DOHH2 (cell line): Measurements from ENCODE around the gene INO80E.

ENCODE experiments used
- H3F3A ChIP-seq: fragments of 200-600 bp; sonication (generic), shearing (Covaris generic); 2 replicates; pipeline ENCODE4 v1.6.0; 2016; ENCODE audit warnings: antibody characterized with exemption, mild to moderate bottlenecking; ENCODE audit not compliant: control insufficient read depth, insufficient read depth
- H3K27ac ChIP-seq: fragments of 200-600 bp; sonication (generic); 2 replicates; pipeline ENCODE4 v1.5.1; 2014; ENCODE audit warnings: low read depth, mild to moderate bottlenecking, low read length, moderate library complexity
- H3K27me3 ChIP-seq: fragments of 200-600 bp; sonication (generic); 2 replicates; pipeline ENCODE4 v1.6.1; 2014; ENCODE audit warnings: mild to moderate bottlenecking, low read length, mixed read lengths; ENCODE audit not compliant: control insufficient read depth
- H3K36me3 ChIP-seq: fragments of 200-600 bp; sonication (generic); 2 replicates; pipeline ENCODE4 v1.6.1; 2014; ENCODE audit warnings: mild to moderate bottlenecking, low read length, moderate library complexity, mixed read lengths; ENCODE audit not compliant: control insufficient read depth
- H3K4me1 ChIP-seq: fragments of 200-600 bp; sonication (generic); 2 replicates; pipeline ENCODE4 v1.6.1; 2014; ENCODE audit warnings: mild to moderate bottlenecking, low read length, mixed read lengths; ENCODE audit not compliant: control insufficient read depth
- H3K4me2 ChIP-seq: fragments of 200-600 bp; sonication (generic); 2 replicates; pipeline ENCODE4 v1.6.0; 2014; ENCODE audit warnings: mild to moderate bottlenecking, low read length, moderate library complexity
- H3K4me3 ChIP-seq: fragments of 200-600 bp; sonication (generic); 2 replicates; pipeline ENCODE4 v1.5.1; 2014; ENCODE audit warnings: mild to moderate bottlenecking, low read length, mixed read lengths
- H3K79me2 ChIP-seq: fragments of 200-600 bp; sonication (generic); 2 replicates; pipeline ENCODE4 v1.6.1; 2014; ENCODE audit warnings: mild to moderate bottlenecking, low read length, mixed read lengths; ENCODE audit not compliant: control insufficient read depth
- H3K9me2 ChIP-seq: fragments of 200-600 bp; sonication (generic); replicated peaks from 2 replicates; pipeline ENCODE4 v1.6.1; 2014; ENCODE audit warnings: mild to moderate bottlenecking, low read length, mixed read lengths; ENCODE audit not compliant: control insufficient read depth
- H3K9me3 ChIP-seq: fragments of 200-600 bp; sonication (generic); 2 replicates; pipeline ENCODE4 v1.6.1; 2014; ENCODE audit warnings: antibody characterized with exemption, low read length, mixed read lengths; ENCODE audit not compliant: control insufficient read depth, insufficient read depth
- H4K20me1 ChIP-seq: fragments of 200-600 bp; sonication (generic); 2 replicates; pipeline ENCODE4 v1.6.0; 2014; ENCODE audit warnings: low read depth, mild to moderate bottlenecking, antibody characterized with exemption, low read length, moderate library complexity; ENCODE audit not compliant: control insufficient read depth, insufficient read depth
- EZH2phosphoT487 ChIP-seq: fragments of 200-600 bp; sonication (generic); IDR thresholded peaks from 2 replicates; pipeline ENCODE4 v1.6.1; 2017; ENCODE audit warnings: borderline replicate concordance, mild to moderate bottlenecking, antibody characterized with exemption, low read length, moderate library complexity, mixed read lengths
- TF ChIP-seq, protein P1 (sequence below): fragments of 200-600 bp; sonication (generic); IDR thresholded peaks from one replicate; pipeline ENCODE4 v1.5.1; 2014; ENCODE audit warnings: antibody characterized with exemption, mild to moderate bottlenecking, low read depth, low read length; ENCODE audit not compliant: poor library complexity, severe bottlenecking

The INO80E gene

DNA sequence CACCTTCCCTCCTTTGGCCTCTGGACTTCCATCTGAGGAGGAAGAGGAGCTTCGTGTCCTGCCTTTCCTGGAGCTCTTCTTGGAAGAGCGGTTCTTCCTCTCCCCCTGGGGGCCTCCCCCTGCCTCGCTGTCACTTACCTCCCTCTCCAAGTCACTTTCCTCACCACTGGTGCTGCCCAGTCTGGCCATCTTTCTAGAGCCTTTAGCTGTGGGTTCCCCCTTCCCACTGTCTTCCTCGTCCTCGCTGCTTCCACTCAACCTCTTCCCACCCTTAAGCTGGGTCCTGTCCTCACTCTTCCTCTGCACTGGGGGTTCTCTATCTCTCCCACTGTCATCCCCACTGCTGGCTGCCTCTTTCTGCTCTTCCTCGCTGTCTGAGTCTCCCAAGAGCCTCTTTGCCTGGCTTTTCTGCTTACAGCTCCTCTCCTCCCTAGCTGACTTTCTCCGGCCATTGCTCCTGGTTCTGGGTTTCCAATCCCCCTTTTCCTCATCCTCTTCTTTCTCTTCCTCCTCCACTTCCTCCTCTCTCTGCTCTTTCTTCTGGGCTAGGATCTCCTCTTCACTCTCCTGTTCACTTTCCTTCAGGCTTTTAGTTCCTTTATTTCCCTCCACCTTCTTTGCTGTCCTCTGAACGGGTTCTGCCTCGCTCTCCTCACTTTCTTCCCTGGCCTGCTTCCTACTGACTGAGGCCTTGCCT lies 2.0 kb upstream of the INO80E start:
- H3K9me3 ChIP-seq = no peaks in the 10 kb centered on the region
- TF ChIP-seq, protein P1, sequence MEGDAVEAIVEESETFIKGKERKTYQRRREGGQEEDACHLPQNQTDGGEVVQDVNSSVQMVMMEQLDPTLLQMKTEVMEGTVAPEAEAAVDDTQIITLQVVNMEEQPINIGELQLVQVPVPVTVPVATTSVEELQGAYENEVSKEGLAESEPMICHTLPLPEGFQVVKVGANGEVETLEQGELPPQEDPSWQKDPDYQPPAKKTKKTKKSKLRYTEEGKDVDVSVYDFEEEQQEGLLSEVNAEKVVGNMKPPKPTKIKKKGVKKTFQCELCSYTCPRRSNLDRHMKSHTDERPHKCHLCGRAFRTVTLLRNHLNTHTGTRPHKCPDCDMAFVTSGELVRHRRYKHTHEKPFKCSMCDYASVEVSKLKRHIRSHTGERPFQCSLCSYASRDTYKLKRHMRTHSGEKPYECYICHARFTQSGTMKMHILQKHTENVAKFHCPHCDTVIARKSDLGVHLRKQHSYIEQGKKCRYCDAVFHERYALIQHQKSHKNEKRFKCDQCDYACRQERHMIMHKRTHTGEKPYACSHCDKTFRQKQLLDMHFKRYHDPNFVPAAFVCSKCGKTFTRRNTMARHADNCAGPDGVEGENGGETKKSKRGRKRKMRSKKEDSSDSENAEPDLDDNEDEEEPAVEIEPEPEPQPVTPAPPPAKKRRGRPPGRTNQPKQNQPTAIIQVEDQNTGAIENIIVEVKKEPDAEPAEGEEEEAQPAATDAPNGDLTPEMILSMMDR = no peak
- no peak for TF ChIP-seq EZH2phosphoT487
- no peaks in the 10 kb centered on the region for H4K20me1 ChIP-seq
- H3K4me2 ChIP-seq = peak overlapping the region; percentile 100
- peaks cover 87% of the 10 kb centered on the region for H3K36me3 ChIP-seq
- H3K9me2 ChIP-seq = no peaks in the 10 kb centered on the region
- peaks cover 38% of the 10 kb centered on the region for H3K79me2 ChIP-seq
- H3K27me3 ChIP-seq = no peaks in the 10 kb centered on the region
- peak overlapping the region; percentile 97 for H3K27ac ChIP-seq
- peak overlapping the region; percentile 89 for H3K4me3 ChIP-seq
- H3K4me1 ChIP-seq = peaks cover 36% of the 10 kb centered on the region
- H3F3A ChIP-seq = peaks cover 14% of the 10 kb centered on the region

DNA sequence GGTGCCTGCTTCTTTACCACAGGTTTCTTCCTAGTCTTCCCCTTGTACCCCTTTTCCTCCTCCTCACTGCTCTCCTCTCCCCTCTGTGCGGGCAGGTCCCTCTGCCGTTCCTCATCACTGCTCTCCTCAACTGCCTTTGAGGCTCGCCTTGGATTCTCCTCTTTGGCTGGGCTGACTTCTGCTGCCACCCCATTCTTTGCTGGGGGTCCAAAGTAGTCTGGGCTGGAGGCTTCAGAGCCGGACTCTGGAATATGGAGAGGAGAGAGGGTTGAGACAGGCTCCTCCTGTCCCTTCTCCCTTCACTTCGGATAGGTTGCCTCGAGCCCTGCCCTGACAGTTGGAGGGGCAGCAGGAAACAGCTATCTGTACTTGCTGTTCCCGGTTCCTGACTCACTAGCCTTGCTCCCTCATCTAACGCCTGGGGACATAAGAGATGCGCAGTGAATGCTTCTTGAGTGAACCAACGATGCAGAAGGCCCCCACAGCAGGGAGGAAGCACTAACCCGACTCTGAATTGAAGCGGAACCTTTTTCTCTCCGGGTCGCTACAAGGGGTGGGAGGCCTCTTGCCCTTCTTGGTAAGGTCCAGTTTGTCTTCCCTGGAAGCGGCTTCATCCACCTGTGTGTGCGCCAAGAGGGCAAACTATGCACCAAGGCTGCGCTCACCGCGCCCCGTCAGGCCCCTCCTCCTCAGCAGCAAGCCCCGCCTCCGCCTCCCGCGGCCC lies 1.3 kb upstream of the INO80E start:
- Histone ChIP-seq H3K9me2 (no peaks in the 10 kb centered on the region), H4K20me1 (no peaks in the 10 kb centered on the region), H3K36me3 (peaks cover 87% of the 10 kb centered on the region), H3K27ac (peak overlapping the region; percentile 97), H3K4me3 (peak overlapping the region; percentile 89), H3K27me3 (no peaks in the 10 kb centered on the region), H3K4me1 (peaks cover 36% of the 10 kb centered on the region), H3K4me2 (peak overlapping the region; percentile 100), H3K79me2 (peaks cover 38% of the 10 kb centered on the region), H3F3A (peaks cover 14% of the 10 kb centered on the region), H3K9me3 (no peaks in the 10 kb centered on the region)
- TF ChIP-seq, protein P1 = no peak
- TF ChIP-seq EZH2phosphoT487 = no peak

DNA sequence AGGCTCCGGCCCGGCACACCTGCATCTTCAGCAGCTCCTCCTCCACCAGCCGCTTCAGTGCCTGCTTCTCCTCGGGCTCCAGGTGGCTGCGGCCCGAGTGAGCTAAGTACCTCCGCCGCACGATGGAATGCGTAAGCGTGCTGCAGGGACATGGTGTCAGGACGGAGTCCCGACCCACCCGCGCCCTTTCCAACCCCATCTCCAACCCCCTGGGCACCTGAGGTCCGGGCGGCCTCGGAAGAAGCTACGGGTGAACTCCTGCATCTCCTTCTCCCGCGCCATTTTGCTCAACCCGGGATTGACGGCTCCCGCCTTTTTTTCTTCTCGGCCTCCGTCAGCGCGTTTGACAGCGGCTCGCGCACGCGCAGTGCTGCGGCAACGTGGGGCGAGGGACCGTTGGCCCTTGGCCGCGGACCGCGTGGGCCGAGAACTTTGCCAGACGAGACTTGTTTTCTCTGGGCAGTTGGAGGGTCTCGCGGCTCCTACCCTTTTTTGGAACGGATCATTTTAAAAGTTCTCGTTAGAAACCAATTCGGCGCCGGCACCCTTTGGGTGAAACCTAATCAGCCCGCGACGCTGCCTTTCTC lies 624 bp upstream of the INO80E start, which contains the start of gene HIRIP3:
Gene HIRIP3, minus strand, starts transcription at position 294 of the 587 bp plus-strand sequence. Its CDS starts 12 bp downstream, at position 282.
- Histone ChIP-seq H3K4me2 (peak within 1 kb of the TSS; percentile 100), H3K27me3 (no peaks in the 10 kb centered on the region), H3K4me1 (peaks cover 36% of the 10 kb centered on the region), H3K9me3 (no peaks in the 10 kb centered on the region), H3K36me3 (peaks cover 85% of the 10 kb centered on the region), H3K79me2 (peaks cover 38% of the 10 kb centered on the region), H3F3A (peaks cover 14% of the 10 kb centered on the region), H4K20me1 (no peaks in the 10 kb centered on the region), H3K4me3 (peak within 1 kb of the TSS; percentile 89), H3K9me2 (no peaks in the 10 kb centered on the region), H3K27ac (peak within 1 kb of the TSS; percentile 97)
- TF ChIP-seq, protein P1 = no peak
- no peak for TF ChIP-seq EZH2phosphoT487
